Hepatocyte (in vitro differentiated cells): ENCODE results near the gene RLN3. TPM values are rescaled to one million over a fixed set of nuclear protein-coding genes. Genes with fewer than 3 reads are reported as not detected.
A peak's percentile ranks its signal among the peaks of the same experiment; 100 is the strongest.

Source experiments
- DNase-seq: peaks from one replicate; pipeline ENCODE4 v3.0.0-alpha.2; 2016; ENCODE audit warnings: low spot score
- H2AFZ ChIP-seq: fragments of 200-600 bp; sonication (generic); 2 replicates; pipeline ENCODE4 v1.6.0; 2016; ENCODE audit warnings: antibody characterized with exemption, mild to moderate bottlenecking
- H3K27ac ChIP-seq: fragments of 200-600 bp; sonication (generic); 2 replicates; pipeline ENCODE4 v1.5.1; 2016; ENCODE audit warnings: mild to moderate bottlenecking
- H3K27me3 ChIP-seq: fragments of 200-600 bp; sonication (generic); 2 replicates; pipeline ENCODE4 v1.6.1; 2016
- H3K36me3 ChIP-seq: fragments of 200-600 bp; sonication (generic); replicated peaks from 2 replicates; pipeline ENCODE4 v1.5.1; 2016; ENCODE audit warnings: low read depth; ENCODE audit not compliant: insufficient read depth
- H3K4me1 ChIP-seq: fragments of 200-600 bp; sonication (generic); 2 replicates; pipeline ENCODE4 v1.5.1; 2016; ENCODE audit warnings: mild to moderate bottlenecking, moderate library complexity; ENCODE audit not compliant: insufficient read depth
- H3K4me2 ChIP-seq: fragments of 200-600 bp; sonication (generic); 2 replicates; pipeline ENCODE4 v1.6.0; 2016
- H3K4me3 ChIP-seq: fragments of 200-600 bp; sonication (generic); 2 replicates; pipeline ENCODE4 v1.5.1; 2016; ENCODE audit warnings: mild to moderate bottlenecking
- H3K79me2 ChIP-seq: fragments of 200-600 bp; sonication (generic); 2 replicates; pipeline ENCODE4 v1.6.0; 2017; ENCODE audit warnings: mild to moderate bottlenecking
- H3K9me2 ChIP-seq: fragments of 200-600 bp; sonication (generic); replicated peaks from 2 replicates; pipeline ENCODE4 v1.6.0; 2017; ENCODE audit warnings: mild to moderate bottlenecking; ENCODE audit not compliant: insufficient read depth
- H3K9me3 ChIP-seq: fragments of 200-600 bp; sonication (generic); 2 replicates; pipeline ENCODE4 v1.5.1; 2016; ENCODE audit warnings: low read depth, mild to moderate bottlenecking
- H4K20me1 ChIP-seq: fragments of 200-600 bp; sonication (generic); 2 replicates; pipeline ENCODE4 v1.6.0; 2016; ENCODE audit warnings: mild to moderate bottlenecking; ENCODE audit not compliant: insufficient read depth, poor library complexity, severe bottlenecking
- EZH2 ChIP-seq: fragments of 200-600 bp; sonication (generic); IDR thresholded peaks from 2 replicates; pipeline ENCODE4 v1.6.1; 2016; ENCODE audit warnings: antibody characterized with exemption, mild to moderate bottlenecking, borderline replicate concordance
- EZH2phosphoT487 ChIP-seq: fragments of 200-600 bp; sonication (generic); IDR thresholded peaks from one replicate; pipeline ENCODE4 v1.6.1; 2018; ENCODE audit warnings: antibody characterized with exemption, mild to moderate bottlenecking, low read depth, moderate library complexity; ENCODE audit not compliant: unreplicated experiment, severe bottlenecking
- WGBS: methylation state at CpG from one replicate; pipeline ENCODE4 v1.1.6; 2016; ENCODE audit warnings: low lambda C conversion rate; ENCODE audit errors: missing lambda C conversion rate; 5-methylcytosine and 5-hydroxymethylcytosine counted together
- polyA plus RNA-seq: library from polyadenylated mRNA; unstranded; fragments of >200 nt; fragmentation: Nextera tagmentation; extraction: Ambion mirVana; gene quantifications from 2 replicates; pipeline ENCODE4 v1.2.1, GENCODE V29; 2016
- total RNA-seq: library from RNA; depleted of rRNA; stranded (reverse); fragments of >200 nt; gene quantifications from 2 replicates; pipeline ENCODE4 v1.2.3, GENCODE V29; 2014
- TF ChIP-seq, protein P1 (sequence below): fragments of 200-600 bp; sonication (generic); IDR thresholded peaks from 2 replicates; pipeline ENCODE4 v1.5.1; 2016; ENCODE audit warnings: antibody characterized with exemption, mild to moderate bottlenecking; ENCODE audit not compliant: poor library complexity

RLN3 gene
- total and polyA plus RNA-seq, 2 experiments from 2014 or later, result not detected

DNA sequence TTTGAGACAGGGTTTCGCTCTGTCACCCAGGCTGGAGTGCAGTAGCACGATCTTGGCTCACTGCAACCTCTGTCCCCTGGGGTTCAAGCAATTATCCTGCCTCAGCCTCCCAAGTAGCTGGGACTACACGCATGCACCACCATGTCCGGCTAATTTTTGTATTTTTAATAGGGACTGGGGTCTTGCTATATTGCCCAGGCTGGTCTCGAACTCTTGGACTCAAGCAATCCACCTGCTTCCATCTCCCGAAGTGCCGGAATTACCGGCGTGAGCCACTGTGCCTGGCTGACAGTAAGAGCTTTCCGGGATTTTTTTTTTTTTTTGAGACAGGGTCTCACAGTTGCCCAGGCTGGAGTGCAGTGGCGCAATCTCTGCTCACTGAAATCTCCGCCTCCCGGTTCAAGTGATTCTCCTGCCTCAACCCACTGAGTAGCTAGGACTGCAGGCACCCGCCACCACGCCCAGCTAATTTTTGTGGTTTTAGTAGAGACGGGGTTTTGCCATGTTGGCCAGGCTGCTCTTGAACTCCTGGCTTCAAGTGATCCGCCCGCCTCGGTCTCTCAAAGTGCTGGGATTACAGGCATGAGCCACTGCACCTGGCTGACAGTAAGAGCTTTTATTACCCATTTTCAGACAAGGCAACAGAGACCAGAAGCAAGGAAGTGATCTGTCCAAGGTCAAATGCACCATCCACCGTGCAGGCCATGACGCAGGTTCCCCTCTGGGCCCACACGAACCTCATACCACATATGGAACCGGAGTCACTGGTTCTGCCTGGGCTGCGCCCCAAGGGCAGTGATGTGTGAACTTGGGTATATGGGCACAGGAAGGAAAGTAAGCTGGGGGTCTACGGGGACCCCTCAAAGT, 42.8 kb upstream of the RLN3 start:
- Histone ChIP-seq H3K9me2 (no peaks in the 10 kb centered on the region), H3K27me3 (no peaks in the 10 kb centered on the region), H3K9me3 (no peaks in the 10 kb centered on the region), H3K36me3 (no peaks in the 10 kb centered on the region), H3K4me3 (no peak overlapping the region), H3K4me1 (no peaks in the 10 kb centered on the region), H3K27ac (no peak overlapping the region), H2AFZ (no peak overlapping the region), H3K79me2 (no peaks in the 10 kb centered on the region), H4K20me1 (no peaks in the 10 kb centered on the region), H3K4me2 (no peak overlapping the region)
- TF ChIP-seq EZH2phosphoT487 (no peak), EZH2 (no peak)
- TF ChIP-seq, protein P1, sequence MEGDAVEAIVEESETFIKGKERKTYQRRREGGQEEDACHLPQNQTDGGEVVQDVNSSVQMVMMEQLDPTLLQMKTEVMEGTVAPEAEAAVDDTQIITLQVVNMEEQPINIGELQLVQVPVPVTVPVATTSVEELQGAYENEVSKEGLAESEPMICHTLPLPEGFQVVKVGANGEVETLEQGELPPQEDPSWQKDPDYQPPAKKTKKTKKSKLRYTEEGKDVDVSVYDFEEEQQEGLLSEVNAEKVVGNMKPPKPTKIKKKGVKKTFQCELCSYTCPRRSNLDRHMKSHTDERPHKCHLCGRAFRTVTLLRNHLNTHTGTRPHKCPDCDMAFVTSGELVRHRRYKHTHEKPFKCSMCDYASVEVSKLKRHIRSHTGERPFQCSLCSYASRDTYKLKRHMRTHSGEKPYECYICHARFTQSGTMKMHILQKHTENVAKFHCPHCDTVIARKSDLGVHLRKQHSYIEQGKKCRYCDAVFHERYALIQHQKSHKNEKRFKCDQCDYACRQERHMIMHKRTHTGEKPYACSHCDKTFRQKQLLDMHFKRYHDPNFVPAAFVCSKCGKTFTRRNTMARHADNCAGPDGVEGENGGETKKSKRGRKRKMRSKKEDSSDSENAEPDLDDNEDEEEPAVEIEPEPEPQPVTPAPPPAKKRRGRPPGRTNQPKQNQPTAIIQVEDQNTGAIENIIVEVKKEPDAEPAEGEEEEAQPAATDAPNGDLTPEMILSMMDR, result no peak
- 88% methylated on average over 25 of the region's 25 CpGs for WGBS
- DNase-seq, result no peak

DNA sequence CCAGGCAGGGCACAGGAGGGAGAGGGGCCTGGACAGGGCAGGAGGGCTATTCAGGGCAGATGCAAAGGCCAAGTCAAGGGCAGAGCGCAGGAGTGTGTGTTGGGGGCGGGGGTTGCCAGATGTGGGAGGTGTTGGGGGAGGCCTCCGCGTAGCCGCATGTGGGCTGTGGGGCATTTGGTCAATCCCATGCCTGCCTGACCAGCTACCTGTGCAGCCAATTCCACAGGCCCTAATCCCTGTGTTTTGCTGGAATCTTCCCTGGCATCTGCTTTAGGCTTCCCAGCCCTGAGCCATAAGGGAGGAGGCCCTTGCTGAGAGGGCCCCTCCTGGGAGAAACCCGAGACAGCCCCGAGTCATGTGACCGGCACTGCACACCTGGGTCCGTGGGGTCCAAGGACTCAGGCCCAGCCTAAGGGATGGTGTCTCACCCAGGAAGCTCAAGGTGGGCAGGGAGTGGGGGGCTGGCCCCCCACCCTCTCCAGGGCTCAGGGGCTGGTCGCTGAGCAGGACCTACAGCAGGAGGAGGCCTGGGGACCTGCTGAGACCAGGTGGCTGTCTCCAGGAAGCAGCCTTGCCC, 42.1 kb upstream of the RLN3 start:
- Histone ChIP-seq H3K4me2 (peak overlapping the region; percentile 44), H4K20me1 (no peaks in the 10 kb centered on the region), H3K79me2 (no peaks in the 10 kb centered on the region), H3K9me2 (no peaks in the 10 kb centered on the region), H3K9me3 (no peaks in the 10 kb centered on the region), H3K4me3 (no peak overlapping the region), H2AFZ (no peak overlapping the region), H3K4me1 (no peaks in the 10 kb centered on the region), H3K36me3 (no peaks in the 10 kb centered on the region), H3K27me3 (no peaks in the 10 kb centered on the region), H3K27ac (peak overlapping the region; percentile 20)
- TF ChIP-seq EZH2 (no peak), EZH2phosphoT487 (no peak)
- TF ChIP-seq, protein P1, result no peak
- 81% methylated on average over 6 of the region's 10 CpGs for WGBS
- DNase-seq, result no peak

DNA sequence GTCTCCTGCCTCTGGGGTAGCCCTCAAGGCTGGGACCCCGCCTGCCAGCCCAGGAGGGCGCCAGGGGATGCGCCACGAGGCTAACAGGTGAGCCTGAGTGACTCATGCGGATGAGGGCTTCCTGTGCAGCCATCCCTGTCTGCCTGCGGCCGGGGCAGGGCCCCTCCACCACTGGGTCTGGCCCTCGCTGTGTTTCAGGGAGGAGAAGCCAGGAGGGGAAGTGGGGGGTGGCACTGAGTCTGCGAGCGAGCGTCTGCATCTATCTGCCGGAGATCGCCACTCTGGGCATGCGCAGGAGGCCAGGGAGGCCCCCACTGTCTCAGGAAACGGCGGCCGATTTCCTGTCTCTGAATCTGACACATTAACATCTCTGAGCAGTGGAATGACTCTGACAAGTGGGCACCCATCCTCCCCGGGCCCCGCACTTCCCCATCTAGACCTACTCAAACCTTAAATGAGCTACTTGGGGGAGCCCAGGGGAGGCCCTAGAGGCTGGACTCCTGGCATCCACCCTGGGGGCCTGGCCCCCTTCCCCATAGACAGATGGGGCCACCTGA, 41.5 kb upstream of the RLN3 start:
- Histone ChIP-seq H3K36me3 (no peaks in the 10 kb centered on the region), H3K4me2 (peak overlapping the region; percentile 44), H3K4me3 (no peak overlapping the region), H2AFZ (no peak overlapping the region), H3K27me3 (no peaks in the 10 kb centered on the region), H3K79me2 (no peaks in the 10 kb centered on the region), H3K27ac (peak overlapping the region; percentile 20), H3K9me3 (no peaks in the 10 kb centered on the region), H3K4me1 (no peaks in the 10 kb centered on the region), H3K9me2 (no peaks in the 10 kb centered on the region), H4K20me1 (no peaks in the 10 kb centered on the region)
- peak; percentile 42 for DNase-seq
- TF ChIP-seq EZH2 (no peak), EZH2phosphoT487 (no peak)
- TF ChIP-seq, protein P1, result no peak
- 60% methylated on average over 17 of the region's 19 CpGs for WGBS
